ENCODE measurements around the gene CFAP57. TPM values are rescaled to one million over a fixed set of nuclear protein-coding genes. Genes with fewer than 3 reads are reported as not detected.

The CFAP57 gene
- total RNA-seq (0.15 and 0.44 TPM in 2 replicates), polyA plus RNA-seq (0.07 and 0.16 TPM in 2 replicates), polyA minus RNA-seq (0.09 and 0.21 TPM in 2 replicates)
- total RNA-seq (2013): 0.33 TPM

GRCh38 chr1:43171876-43172526, at the start of gene CFAP57, which contains the start of gene EBNA1BP2:
TSS of gene CFAP57 (plus strand) at chr1:43172330. CDS start at chr1:43172754, 424 bp downstream.
TSS of gene EBNA1BP2 (minus strand) at chr1:43172290. CDS start at chr1:43172118, 172 bp downstream.
- peaks cover 27% of the 10 kb centered on the region for H3K4me1 Mint-ChIP-seq
- peak within 1 kb of the TSS; percentile 75 to 96 (median 82) for H3K4me3 ChIP-seq (ENCODE audit: control extremely low read depth in 1 of 5, extremely low read depth in 1 of 5, insufficient read depth in 1 of 5, low read depth in 2 of 5, low read length in 4 of 5)
- POLR2A ChIA-PET: interaction anchor here (0.5 to 1.7 kb wide), 9 partner anchors 185 to 1647 kb away, joined by 3 to 5 read pairs (median 4); partner anchors contain the start of genes CDC20, KDM4A, MED8 and SZT2
- TF ChIP-seq EZH2 (IDR thresholded peaks at IDR 0.05; ENCODE audit: borderline replicate concordance, insufficient read depth, low read depth, low read length, poor library complexity, severe bottlenecking) (no peak), CTCF (IDR thresholded peaks at IDR 0.05) (no peak)
- ATAC-seq (ENCODE audit: low read depth): peak; percentile 73
- WGBS (ENCODE audit: insufficient coverage): under 1% methylated on average over 44 of the region's 45 CpGs
- peak within 1 kb of the TSS; percentile 84 for H3K4me2 ChIP-seq (replicated peaks; ENCODE audit: low read depth, low read length, poor library complexity, severe bottlenecking)
- peak within 1 kb of the TSS; percentile 94 for H2AFZ ChIP-seq (ENCODE audit: insufficient read depth, low read depth, low read length, poor library complexity, severe bottlenecking)
- peaks cover 0 to 36% of the 10 kb centered on the region in 2 experiments for H3K36me3 ChIP-seq (replicated peaks in 1 of 2; ENCODE audit: control extremely low read depth in 1 of 2, control insufficient read depth in 1 of 2, extremely low read depth in 1 of 2, insufficient read depth in 2 of 2, low read length in 1 of 2)
- H3K9me3 Mint-ChIP-seq (ENCODE audit: insufficient read depth): no peaks in the 10 kb centered on the region
- peak within 1 kb of the TSS; percentile 75 for H3K9ac ChIP-seq (ENCODE audit: low read length)
- peak within 1 kb of the TSS; percentile 93 for H3K27ac Mint-ChIP-seq
- H3K79me2 ChIP-seq (ENCODE audit: control insufficient read depth, insufficient read depth, low read length): peaks cover 21% of the 10 kb centered on the region
- H3K27ac ChIP-seq (ENCODE audit: low read length in 2 of 2): peak within 1 kb of the TSS; percentile 31 to 72
- CTCF ChIA-PET: interaction anchor here (0.6 to 2.8 kb wide), 5 partner anchors 47 to 259 kb away, joined by 3 to 10 read pairs (median 4); no protein-coding TSS in a partner anchor
- H3K27me3 Mint-ChIP-seq: peaks cover 20% of the 10 kb centered on the region
- peaks cover 0 to 18% (median 13%) of the 10 kb centered on the region in 4 experiments for H3K27me3 ChIP-seq (replicated peaks in 1 of 4; ENCODE audit: control extremely low read depth in 1 of 4, control insufficient read depth in 3 of 4, insufficient read depth in 4 of 4, low read length in 3 of 4)
- peak; percentile 97 for DNase-seq
- intact Hi-C loops (cut with micrococcal nuclease): loop anchor here (1.0 to 5.0 kb wide), 8 partner anchors 217 to 1135 kb away; partner anchors contain the start of genes C1orf50, ERMAP, IPO13 and MED8
- H3K4me1 ChIP-seq (ENCODE audit: control insufficient read depth in 2 of 2, insufficient read depth in 2 of 2, low read length in 2 of 2): peaks cover 7 to 12% of the 10 kb centered on the region in 2 donors
- H3K4me3 Mint-ChIP-seq: peak within 1 kb of the TSS; percentile 96
- H3K9me3 ChIP-seq (ENCODE audit: control extremely low read depth in 1 of 3, control insufficient read depth in 2 of 3, insufficient read depth in 1 of 3, low read length in 2 of 3): no peaks in the 10 kb centered on the region
- H4K20me1 ChIP-seq (ENCODE audit: control insufficient read depth, insufficient read depth, low read length, poor library complexity, severe bottlenecking): no peaks in the 10 kb centered on the region

- ChIA-PET POLR2A (no interaction called here), CTCF (no interaction called here)
- intact Hi-C loops (cut with micrococcal nuclease): no loop called here
- Histone ChIP-seq H3K36me3 (replicated peaks in 1 of 2; ENCODE audit: control extremely low read depth in 1 of 2, control insufficient read depth in 1 of 2, extremely low read depth in 1 of 2, insufficient read depth in 2 of 2, low read length in 1 of 2) (no peaks in the 10 kb centered on the region), H3K79me2 (ENCODE audit: control insufficient read depth, insufficient read depth, low read length) (no peaks in the 10 kb centered on the region), H3K4me3 (ENCODE audit: control extremely low read depth in 1 of 5, extremely low read depth in 1 of 5, insufficient read depth in 1 of 5, low read depth in 2 of 5, low read length in 4 of 5) (no peak overlapping the region), H3K27ac (ENCODE audit: low read length in 2 of 2) (no peak overlapping the region), H4K20me1 (ENCODE audit: control insufficient read depth, insufficient read depth, low read length, poor library complexity, severe bottlenecking) (no peaks in the 10 kb centered on the region), H3K27me3 (replicated peaks in 1 of 4; ENCODE audit: control extremely low read depth in 1 of 4, control insufficient read depth in 3 of 4, insufficient read depth in 4 of 4, low read length in 3 of 4) (peaks cover 0 to 4% (median 1%) of the 10 kb centered on the region in 4 experiments), H3K4me1 (ENCODE audit: control insufficient read depth in 2 of 2, insufficient read depth in 2 of 2, low read length in 2 of 2) (no peaks in the 10 kb centered on the region), H3K9ac (ENCODE audit: low read length) (no peak overlapping the region), H3K9me3 (ENCODE audit: control extremely low read depth in 1 of 3, control insufficient read depth in 2 of 3, insufficient read depth in 1 of 3, low read length in 2 of 3) (peaks cover 0 to 1% (median 0%) of the 10 kb centered on the region in 3 donors), H2AFZ (ENCODE audit: insufficient read depth, low read depth, low read length, poor library complexity, severe bottlenecking) (no peak overlapping the region), H3K4me2 (replicated peaks; ENCODE audit: low read depth, low read length, poor library complexity, severe bottlenecking) (no peak overlapping the region)
- WGBS (ENCODE audit: insufficient coverage): 80% methylated on average over 1 of the region's 1 CpG
- Mint-ChIP-seq H3K4me3 (no peak overlapping the region), H3K27ac (no peak overlapping the region), H3K27me3 (peaks cover 32% of the 10 kb centered on the region), H3K9me3 (ENCODE audit: insufficient read depth) (no peaks in the 10 kb centered on the region), H3K4me1 (no peaks in the 10 kb centered on the region)
- TF ChIP-seq CTCF (IDR thresholded peaks at IDR 0.05) (no peak), EZH2 (IDR thresholded peaks at IDR 0.05; ENCODE audit: borderline replicate concordance, insufficient read depth, low read depth, low read length, poor library complexity, severe bottlenecking) (no peak)
- no peak for ATAC-seq (ENCODE audit: low read depth)
- DNase-seq: no peak
Observed at GRCh38 chr1:43123031-43123430, 49.1 kb upstream of the CFAP57 start.
